Spleen (tissue), 11 donors: ENCODE results near the gene KMT2D. TPM values are rescaled to one million over a fixed set of nuclear protein-coding genes. Genes with fewer than 3 reads are reported as not detected.

Source experiments
- DNase-seq: peaks from one replicate; pipeline ENCODE4 v3.0.0-alpha.2; 2020
- H3K27ac ChIP-seq, 8 donors: fragments of 200-600 bp; sonication (generic) in 7 of 8; 1 replicate in 4 of 8; 2 replicates in 4 of 8; pipeline versions ENCODE4 v1.5.0 to v1.8.0; 2016 to 2021; ENCODE audit warnings: inconsistent platforms in 4 of 8, mild to moderate bottlenecking in 4 of 8, moderate library complexity in 1 of 8
- H3K27me3 ChIP-seq, 7 donors: fragments of 200-600 bp; sonication (generic) in 6 of 7; replicated peaks in 1 of 7; 1 replicate in 4 of 7; 2 replicates in 3 of 7; pipeline versions ENCODE4 v1.5.0 to v1.8.0; 2016 to 2021; ENCODE audit warnings: inconsistent platforms in 3 of 7, mild to moderate bottlenecking in 1 of 7
- H3K36me3 ChIP-seq, 6 donors: fragments of 200-600 bp; sonication (generic) in 5 of 6; 1 replicate in 4 of 6; 2 replicates in 2 of 6; pipeline versions ENCODE4 v1.5.0 to v1.8.0; 2016 to 2021; ENCODE audit warnings: inconsistent platforms in 2 of 6
- H3K4me1 ChIP-seq, 6 donors: fragments of 200-600 bp; sonication (generic) in 5 of 6; 1 replicate in 3 of 6; 2 replicates in 3 of 6; pipeline versions ENCODE4 v1.5.0 to v1.8.0; 2016 to 2021; ENCODE audit warnings: inconsistent platforms in 3 of 6
- H3K4me3 ChIP-seq, 8 donors: fragments of 200-600 bp; sonication (generic) in 7 of 8; 1 replicate in 4 of 8; 2 replicates in 4 of 8; pipeline versions ENCODE4 v1.5.0 to v1.8.0; 2016 to 2021; ENCODE audit warnings: inconsistent platforms in 4 of 8, mild to moderate bottlenecking in 4 of 8, moderate library complexity in 2 of 8
- H3K9me3 ChIP-seq, 8 donors: fragments of 200-600 bp; sonication (generic) in 7 of 8; 1 replicate in 4 of 8; 2 replicates in 4 of 8; pipeline versions ENCODE4 v1.5.0 to v1.8.0; 2016 to 2021; ENCODE audit warnings: inconsistent platforms in 4 of 8
- POLR2A ChIP-seq, 3 donors: fragments of 450-650 bp; IDR thresholded peaks; one replicate each; pipeline ENCODE4 v1.5.1; 2017; ENCODE audit warnings: antibody characterized with exemption in 3 of 3, mild to moderate bottlenecking in 1 of 3
- POLR2AphosphoS5 ChIP-seq, 3 donors: sonication (generic); formaldehyde crosslinking; IDR thresholded peaks; one replicate each; pipeline ENCODE4 v1.5.1; 2017; ENCODE audit warnings: antibody characterized with exemption in 3 of 3
- WGBS, 5 donors: extraction: QIAGEN DNeasy Blood & Tissue Kit in 3 of 5; methylation state at CpG; one replicate each; pipeline versions ENCODE4 v1.1.5 to v1.1.7; 2013 to 2018; 5-methylcytosine and 5-hydroxymethylcytosine counted together
- intact Hi-C: fragments of 100-400 bp; cut with DNase I; formaldehyde crosslinking; loops from one replicate; pipeline ENCODE4 v1.15.0; 2023; ENCODE audit warnings: low total_unique reads
- polyA plus RNA-seq, 3 donors: library from polyadenylated mRNA; stranded (reverse); fragments of 200-250 nt; gene quantifications; one replicate each; pipeline ENCODE4 v1.2.1, GENCODE V29; 2013
- total RNA-seq, 7 donors: library from RNA; depleted of rRNA in 3 of 7; stranded (reverse); fragments of >200 nt in 3 of 7; fragmentation: NEBNext Ultra II Directional in 4 of 7; extraction: Animal tissue kit (Norgen Biotek cat#: 25700) in 4 of 7; gene quantifications; one replicate each; pipeline versions ENCODE4 v1.1.0 to v1.2.1, GENCODE V29; 2016 to 2021
- TF ChIP-seq, protein P1 (sequence below), 11 experiments: fragments of 200-600 bp in 7 of 11; fragments of 450-650 bp in 4 of 11; sonication (generic) in 4 of 11; IDR thresholded peaks in 8 of 11; conservative IDR thresholded peaks in 3 of 11; 1 replicate in 7 of 11; 2 replicates in 4 of 11; pipeline versions ENCODE4 v1.4.0 to v1.8.0; 2016 to 2021; ENCODE audit warnings: antibody characterized with exemption in 11 of 11, inconsistent platforms in 4 of 11, mild to moderate bottlenecking in 1 of 11
- donor health status: healthy with polysubstance abuse.
- donor health status: DM: no; HTN: no; CAD: no; lungs with moderate emphysema.
- donor health status: DM: no; HTN: no; CAD: no.
- donor health status: Bipolar disorder and iron deficiency.
- donor health status: healthy.
- donor health status: DM: no; HTN: no; CAD: no.
- donor health status: DM: yes; HTN: yes; CAD: no.

The KMT2D gene
- total and polyA plus RNA-seq, 10 donors, result 5.1 to 172 (median 140) TPM

DNA sequence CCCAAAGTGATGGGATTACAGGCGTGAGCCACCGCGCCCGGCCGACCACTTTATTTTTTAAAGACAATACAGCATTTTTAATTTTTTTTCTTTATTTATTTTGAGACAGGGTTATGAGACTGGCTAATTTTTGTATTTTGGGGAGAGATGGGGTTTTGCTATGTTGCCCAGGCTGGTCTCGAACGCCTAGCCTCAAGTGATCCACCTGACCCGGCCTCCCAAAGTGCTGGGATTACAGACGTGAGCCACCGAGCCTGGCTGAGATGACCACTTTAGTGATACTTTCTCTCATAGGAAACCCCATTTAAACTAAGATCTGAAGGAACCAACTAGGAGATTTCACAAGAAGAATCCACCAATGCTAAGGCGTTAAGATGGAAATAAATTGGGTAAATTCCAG lies 10.4 kb upstream of the KMT2D start:
- no peak for DNase-seq
- H3K4me1 ChIP-seq, result peaks cover 6 to 23% (median 18%) of the 10 kb centered on the region in 6 donors
- H3K36me3 ChIP-seq, result no peaks in the 10 kb centered on the region
- no peaks in the 10 kb centered on the region for H3K9me3 ChIP-seq
- H3K4me3 ChIP-seq, result no peak overlapping the region
- no peaks in the 10 kb centered on the region for H3K27me3 ChIP-seq
- no peak overlapping the region for H3K27ac ChIP-seq
- WGBS, 5 donors, result 94 to 95% (median 95%) methylated on average over 11 of the region's 11 CpGs
- TF ChIP-seq POLR2AphosphoS5 (IDR thresholded peaks at IDR 0.05) (no peak), POLR2A (IDR thresholded peaks at IDR 0.05) (no peak)
- TF ChIP-seq, protein P1, sequence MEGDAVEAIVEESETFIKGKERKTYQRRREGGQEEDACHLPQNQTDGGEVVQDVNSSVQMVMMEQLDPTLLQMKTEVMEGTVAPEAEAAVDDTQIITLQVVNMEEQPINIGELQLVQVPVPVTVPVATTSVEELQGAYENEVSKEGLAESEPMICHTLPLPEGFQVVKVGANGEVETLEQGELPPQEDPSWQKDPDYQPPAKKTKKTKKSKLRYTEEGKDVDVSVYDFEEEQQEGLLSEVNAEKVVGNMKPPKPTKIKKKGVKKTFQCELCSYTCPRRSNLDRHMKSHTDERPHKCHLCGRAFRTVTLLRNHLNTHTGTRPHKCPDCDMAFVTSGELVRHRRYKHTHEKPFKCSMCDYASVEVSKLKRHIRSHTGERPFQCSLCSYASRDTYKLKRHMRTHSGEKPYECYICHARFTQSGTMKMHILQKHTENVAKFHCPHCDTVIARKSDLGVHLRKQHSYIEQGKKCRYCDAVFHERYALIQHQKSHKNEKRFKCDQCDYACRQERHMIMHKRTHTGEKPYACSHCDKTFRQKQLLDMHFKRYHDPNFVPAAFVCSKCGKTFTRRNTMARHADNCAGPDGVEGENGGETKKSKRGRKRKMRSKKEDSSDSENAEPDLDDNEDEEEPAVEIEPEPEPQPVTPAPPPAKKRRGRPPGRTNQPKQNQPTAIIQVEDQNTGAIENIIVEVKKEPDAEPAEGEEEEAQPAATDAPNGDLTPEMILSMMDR (IDR thresholded peaks at IDR 0.05 in 8 of 11, conservative IDR thresholded peaks at IDR 0.05 in 3 of 11), result no peak
- intact Hi-C loops, result no loop called here

GRCh38 chr12:49069507-49070346 lies 9.1 kb upstream of the KMT2D start, which contains the start of gene RHEBL1:
RHEBL1 (minus strand) TSS chr12:49069979; CDS start chr12:49069785, 194 bp downstream.
- peaks cover 6 to 23% (median 18%) of the 10 kb centered on the region in 6 donors for H3K4me1 ChIP-seq
- H3K36me3 ChIP-seq, result peaks cover 0 to 8% (median 0%) of the 10 kb centered on the region in 6 donors
- H3K27ac ChIP-seq, result peak within 1 kb of the TSS; percentile 77 to 91 (median 84)
- no peaks in the 10 kb centered on the region for H3K27me3 ChIP-seq
- 0 to 1% (median 0%) methylated on average over 53 to 60 of the region's 60 CpGs for WGBS, 5 donors
- no peaks in the 10 kb centered on the region for H3K9me3 ChIP-seq
- H3K4me3 ChIP-seq, result peak within 1 kb of the TSS; percentile 70 to 99 (median 86)
- peak; percentile 100 for DNase-seq
- intact Hi-C loops, result loop anchor here (10.0 kb wide), 1 partner anchor 55 kb away; no protein-coding TSS in a partner anchor
- TF ChIP-seq, protein P1 (IDR thresholded peaks at IDR 0.05 in 8 of 11, conservative IDR thresholded peaks at IDR 0.05 in 3 of 11), result peak in 4 of 11 experiments; percentile 36 to 69 (median 44)
- peak in 1 of 3 donors; percentile 59 for TF ChIP-seq POLR2A (IDR thresholded peaks at IDR 0.05)
- peak; percentile 79 to 89 (median 89) for TF ChIP-seq POLR2AphosphoS5 (IDR thresholded peaks at IDR 0.05)

DNA sequence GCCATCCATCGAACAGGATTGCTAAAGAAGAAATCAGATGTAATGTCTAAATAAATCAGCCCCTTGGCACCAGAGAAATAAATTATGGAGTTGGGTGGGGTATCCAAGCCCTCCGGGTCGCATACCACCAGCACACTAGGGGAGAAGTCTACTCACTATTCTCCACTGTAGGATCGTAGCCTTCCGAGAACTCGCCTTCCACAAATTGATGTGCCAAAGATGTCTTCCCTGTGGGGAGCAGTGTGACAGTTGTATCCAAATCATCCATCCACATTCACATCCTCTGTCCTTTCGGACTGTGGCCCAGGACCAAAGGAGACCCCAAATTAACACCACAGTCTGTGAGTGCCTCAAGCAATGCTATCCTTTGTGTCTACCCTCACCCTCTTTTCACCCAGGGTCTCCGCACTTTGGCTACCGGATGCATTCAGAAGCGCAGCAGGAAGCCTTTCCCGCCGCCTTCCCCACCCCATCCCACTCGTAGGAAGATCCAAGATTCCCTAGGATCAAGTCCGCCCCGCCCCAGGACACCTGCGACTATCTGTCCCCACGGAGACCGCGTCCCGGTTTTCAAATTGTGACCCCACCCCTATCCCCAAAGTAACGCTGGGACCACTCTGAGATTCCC lies 8.4 kb upstream of the KMT2D start:
- H3K27ac ChIP-seq, result peak overlapping the region in 7 of 8 donors; percentile 74 to 91 (median 85)
- no peaks in the 10 kb centered on the region for H3K27me3 ChIP-seq
- DNase-seq, result peak; percentile 81
- TF ChIP-seq, protein P1 (IDR thresholded peaks at IDR 0.05 in 8 of 11, conservative IDR thresholded peaks at IDR 0.05 in 3 of 11), result no peak
- TF ChIP-seq POLR2A (IDR thresholded peaks at IDR 0.05), result no peak
- no peak for TF ChIP-seq POLR2AphosphoS5 (IDR thresholded peaks at IDR 0.05)
- H3K36me3 ChIP-seq, result peaks cover 0 to 9% (median 0%) of the 10 kb centered on the region in 6 donors
- intact Hi-C loops, result loop anchor here (10.0 kb wide), 1 partner anchor 56 kb away; no protein-coding TSS in a partner anchor
- peaks cover 6 to 26% (median 20%) of the 10 kb centered on the region in 6 donors for H3K4me1 ChIP-seq
- no peaks in the 10 kb centered on the region for H3K9me3 ChIP-seq
- 26 to 32% (median 29%) methylated on average over 21 of the region's 21 CpGs for WGBS, 5 donors
- H3K4me3 ChIP-seq, result peak overlapping the region; percentile 70 to 99 (median 86)
